SK-N-SH (cell line): ENCODE data around the gene BTG4. TPM values are rescaled to one million over a fixed set of nuclear protein-coding genes. Genes with fewer than 3 reads are reported as not detected.

ENCODE experiments used
- CTCF ChIP-seq: fragments of 200-600 bp; sonication (generic); IDR thresholded peaks from 2 replicates; pipeline ENCODE4 v1.6.1; 2017; ENCODE audit warnings: antibody characterized with exemption, mild to moderate bottlenecking, moderate library complexity
- EP300 ChIP-seq, 2 experiments: IDR thresholded peaks; 2 replicates each; pipeline versions ENCODE4 v1.4.0 to v1.6.1; 2012; ENCODE audit warnings: borderline replicate concordance in 1 of 2, low read depth in 1 of 2, low read length in 1 of 2
- EZH2phosphoT487 ChIP-seq: fragments of 200-600 bp; sonication (generic); IDR thresholded peaks from 2 replicates; pipeline ENCODE4 v1.6.1; 2017; ENCODE audit warnings: low read depth, mixed run types, mild to moderate bottlenecking, antibody characterized with exemption, moderate library complexity, borderline replicate concordance
- FOSL2 ChIP-seq: IDR thresholded peaks from 2 replicates; pipeline ENCODE4 v1.4.0; 2012; ENCODE audit warnings: low read depth, mild to moderate bottlenecking, moderate library complexity, borderline replicate concordance
- GABPA ChIP-seq: IDR thresholded peaks from 2 replicates; pipeline ENCODE4 v1.4.0; 2012; ENCODE audit warnings: low read depth, mild to moderate bottlenecking
- IRF3 ChIP-seq: fragments of 150-350 bp; IDR thresholded peaks from 2 replicates; pipeline ENCODE4 v1.6.1; 2016; ENCODE audit warnings: mild to moderate bottlenecking, low read depth, low read length
- MXI1 ChIP-seq: IDR thresholded peaks from 2 replicates; pipeline ENCODE4 v1.6.1; 2012; ENCODE audit warnings: mild to moderate bottlenecking, low read depth, low read length, improper control_type of control experiment
- NFIC ChIP-seq: IDR thresholded peaks from 2 replicates; pipeline ENCODE4 v1.4.0; 2012; ENCODE audit warnings: borderline replicate concordance
- PBX3 ChIP-seq: IDR thresholded peaks from 2 replicates; pipeline ENCODE4; 2012
- RAD21 ChIP-seq: IDR thresholded peaks from 2 replicates; pipeline ENCODE4 v1.6.1; 2012; ENCODE audit warnings: mild to moderate bottlenecking, low read length
- SMC3 ChIP-seq: IDR thresholded peaks from 2 replicates; pipeline ENCODE4 v1.6.1; 2012; ENCODE audit warnings: low read depth, low read length, improper control_type of control experiment
- TAF1 ChIP-seq: IDR thresholded peaks from 2 replicates; pipeline ENCODE4 v1.6.1; 2012; ENCODE audit warnings: low read depth, mild to moderate bottlenecking, low read length, moderate library complexity, borderline replicate concordance
- TCF12 ChIP-seq: IDR thresholded peaks from 2 replicates; pipeline ENCODE4 v1.4.0; 2012
- TEAD4 ChIP-seq: IDR thresholded peaks from 2 replicates; pipeline ENCODE4 v1.4.0; 2012; ENCODE audit warnings: mild to moderate bottlenecking, borderline replicate concordance; ENCODE audit not compliant: insufficient read depth
- USF1 ChIP-seq: IDR thresholded peaks from 2 replicates; pipeline ENCODE4 v1.4.0; 2012; ENCODE audit warnings: low read depth, borderline replicate concordance
- USF2 ChIP-seq: fragments of 150-350 bp; IDR thresholded peaks from 2 replicates; pipeline ENCODE4 v1.6.1; 2017; ENCODE audit warnings: antibody characterized with exemption, low read length, low read depth, borderline replicate concordance
- ZBTB33 ChIP-seq: IDR thresholded peaks from 2 replicates; pipeline ENCODE4 v1.4.0; 2012; ENCODE audit warnings: low read depth, borderline replicate concordance
- polyA plus RNA-seq, 3 experiments: library from polyadenylated mRNA; depleted of rRNA; stranded (reverse); fragments of >200 nt; gene quantifications; 2 replicates each; pipeline ENCODE4 v1.2.3, GENCODE V29; 2012

The BTG4 gene
- polyA plus RNA-seq, 1 of the 3 experiments (the other 2 are of a cell fraction): 0.26 TPM

- TF ChIP-seq GABPA (no peak), ZBTB33 (peak; percentile 89), EZH2phosphoT487 (no peak), FOSL2 (peak; percentile 99), USF2 (no peak), PBX3 (peak; percentile 99), RAD21 (no peak), TEAD4 (peak; percentile 100), TCF12 (peak; percentile 100), CTCF (peak; percentile 15), MXI1 (no peak), EP300 (IDR thresholded peaks at IDR 0.05; ENCODE audit: borderline replicate concordance in 1 of 2, low read depth in 1 of 2, low read length in 1 of 2) (peak; percentile 90 to 100), TAF1 (no peak), USF1 (0 out of 2 replicates have a peak, but pooled peaks have one; percentile 19), SMC3 (no peak), NFIC (peak; percentile 89), IRF3 (no peak)
Observed at GRCh38 chr11:111557425-111558111, 45.4 kb upstream of the BTG4 start (continued).
